GM20000 (cell line): ENCODE results near the gene FHIT.
"Not testable (repeated sequence)": the region's sequence is repeated elsewhere in the genome, so short reads cannot be mapped to it uniquely, and the experiment has no call there.

ENCODE experiments used
- DNase-seq: peaks from one replicate; pipeline ENCODE4 v3.0.0; 2012; ENCODE audit warnings: low spot score
- TF ChIP-seq, protein P1 (sequence below): IDR thresholded peaks from 2 replicates; pipeline ENCODE4 v1.5.1; 2012; ENCODE audit warnings: mild to moderate bottlenecking, control low read depth; ENCODE audit errors: extremely low read depth, missing control alignments

Gene FHIT

DNA sequence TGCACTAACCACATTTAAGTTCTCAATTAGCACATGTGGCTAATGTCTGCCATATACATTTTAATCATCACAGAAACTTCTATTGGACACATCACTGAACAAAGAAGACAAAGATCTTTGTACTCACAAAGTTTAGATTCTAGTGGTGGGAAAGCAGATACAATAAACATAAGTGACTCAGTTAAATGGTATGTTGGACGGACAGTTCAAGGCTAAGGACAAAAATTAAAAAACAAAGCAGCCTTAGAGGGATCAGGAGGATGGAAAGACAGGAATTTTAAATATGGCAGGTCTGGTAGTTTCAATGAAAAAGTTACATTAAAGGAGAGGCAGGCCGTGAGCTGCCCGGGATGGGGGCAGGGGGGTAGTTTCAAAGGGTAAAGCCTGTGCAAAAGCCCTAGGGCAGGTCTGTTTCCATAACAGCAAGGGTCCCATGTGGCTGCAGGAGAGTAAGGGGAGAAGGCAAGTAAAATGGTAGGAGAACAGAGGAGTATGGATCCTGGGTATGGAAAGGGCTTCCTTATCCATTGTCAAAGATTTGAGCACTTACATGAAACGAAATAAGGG lies 220.7 kb downstream of the FHIT start:
- no peak for DNase-seq
- TF ChIP-seq, protein P1, sequence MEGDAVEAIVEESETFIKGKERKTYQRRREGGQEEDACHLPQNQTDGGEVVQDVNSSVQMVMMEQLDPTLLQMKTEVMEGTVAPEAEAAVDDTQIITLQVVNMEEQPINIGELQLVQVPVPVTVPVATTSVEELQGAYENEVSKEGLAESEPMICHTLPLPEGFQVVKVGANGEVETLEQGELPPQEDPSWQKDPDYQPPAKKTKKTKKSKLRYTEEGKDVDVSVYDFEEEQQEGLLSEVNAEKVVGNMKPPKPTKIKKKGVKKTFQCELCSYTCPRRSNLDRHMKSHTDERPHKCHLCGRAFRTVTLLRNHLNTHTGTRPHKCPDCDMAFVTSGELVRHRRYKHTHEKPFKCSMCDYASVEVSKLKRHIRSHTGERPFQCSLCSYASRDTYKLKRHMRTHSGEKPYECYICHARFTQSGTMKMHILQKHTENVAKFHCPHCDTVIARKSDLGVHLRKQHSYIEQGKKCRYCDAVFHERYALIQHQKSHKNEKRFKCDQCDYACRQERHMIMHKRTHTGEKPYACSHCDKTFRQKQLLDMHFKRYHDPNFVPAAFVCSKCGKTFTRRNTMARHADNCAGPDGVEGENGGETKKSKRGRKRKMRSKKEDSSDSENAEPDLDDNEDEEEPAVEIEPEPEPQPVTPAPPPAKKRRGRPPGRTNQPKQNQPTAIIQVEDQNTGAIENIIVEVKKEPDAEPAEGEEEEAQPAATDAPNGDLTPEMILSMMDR, result no peak

GRCh38 chr3:61029194-61029593 lies 222.1 kb downstream of the FHIT start:
- TF ChIP-seq, protein P1, result no peak
- DNase-seq, result no peak

GRCh38 chr3:61018807-61019206 lies 232.4 kb downstream of the FHIT start:
- DNase-seq, result no peak
- TF ChIP-seq, protein P1, result no peak

- not testable (repeated sequence) for DNase-seq
Observed at GRCh38 chr3:61017028-61017427, 234.2 kb downstream of the FHIT start.

DNA sequence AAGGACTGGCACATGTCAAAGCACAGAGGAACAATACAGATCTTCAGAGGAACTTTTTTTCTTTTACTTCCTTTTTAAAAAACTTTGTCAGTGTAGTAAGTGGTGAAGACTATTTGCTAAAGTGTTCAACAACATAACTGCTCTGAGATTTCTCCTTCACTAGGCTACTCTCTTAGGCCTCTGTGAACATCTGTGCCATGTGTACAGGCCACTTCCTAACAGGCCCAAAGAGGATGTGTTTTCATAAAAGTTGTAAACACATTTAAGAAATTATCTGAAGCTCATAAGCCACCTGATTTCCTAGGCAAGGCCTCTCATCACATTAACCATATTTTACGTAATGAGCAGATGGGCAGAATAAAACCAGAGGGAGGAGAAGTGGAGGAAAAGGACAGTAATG lies 235.4 kb downstream of the FHIT start:
- TF ChIP-seq, protein P1, result no peak
- no peak for DNase-seq

DNA sequence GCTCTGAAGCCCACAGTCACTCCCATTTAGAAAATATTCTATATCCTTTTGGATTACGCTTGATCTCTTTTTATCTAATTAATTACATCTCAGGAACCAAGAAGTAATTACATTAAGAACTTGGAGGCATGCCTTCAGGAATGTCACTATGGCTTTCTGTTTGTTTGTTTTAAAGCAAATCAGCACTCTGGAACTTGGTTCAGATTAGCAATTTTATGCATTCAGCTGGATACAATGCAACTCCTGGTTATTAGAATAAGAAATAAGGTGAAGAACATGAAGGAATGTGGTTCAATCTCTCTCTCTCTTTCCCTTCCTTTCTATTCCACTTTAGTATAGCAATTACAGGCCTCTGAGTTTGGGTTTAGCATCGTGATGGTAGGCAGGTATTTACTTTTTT lies 235.8 kb downstream of the FHIT start:
- TF ChIP-seq, protein P1, result no peak

GRCh38 chr3:61008998-61009380 lies 242.3 kb downstream of the FHIT start:
- DNase-seq, result no peak
- TF ChIP-seq, protein P1, result no peak

More for the DNA sequence above, 235.8 kb downstream of the FHIT start:
- DNase-seq, result no peak

DNA sequence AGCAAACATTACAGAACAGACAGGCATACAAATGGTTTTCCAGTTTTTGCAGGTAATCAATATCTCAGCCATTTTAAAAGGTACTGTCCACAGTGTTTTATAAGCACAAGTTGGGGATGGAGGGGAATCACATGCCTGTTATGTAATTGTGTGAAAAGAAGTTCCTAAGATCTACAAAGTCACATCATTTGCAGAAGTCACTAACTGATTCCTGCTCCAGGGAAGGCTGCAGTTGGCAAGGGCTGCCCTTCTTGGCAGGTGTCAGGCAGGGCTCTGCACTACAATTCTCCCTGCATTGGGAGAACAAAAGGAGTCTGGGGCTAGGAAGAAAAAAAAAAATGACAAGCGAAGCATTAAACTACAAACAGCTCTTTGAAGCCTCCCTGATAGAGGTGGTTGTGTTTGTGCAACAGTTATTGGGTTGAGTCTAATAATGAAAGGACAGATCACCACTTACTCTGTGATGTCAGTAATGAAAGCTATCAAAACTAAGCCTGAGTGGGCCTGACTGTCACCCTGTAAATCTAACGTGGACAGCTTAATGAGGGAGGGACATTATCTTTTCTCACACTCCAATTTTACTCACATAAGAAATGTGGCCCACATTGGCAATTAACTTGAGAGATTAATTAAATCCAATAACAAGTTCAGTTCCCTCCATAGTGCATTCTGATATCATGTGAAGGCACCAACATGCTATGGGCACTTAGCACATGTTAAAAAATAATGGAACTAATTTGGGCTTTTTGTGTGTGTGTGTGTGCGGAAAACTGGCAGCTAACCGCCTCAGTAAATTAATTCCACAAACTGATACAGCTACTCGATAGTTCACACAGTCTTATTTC lies 242.9 kb downstream of the FHIT start:
- DNase-seq, result no peak
- TF ChIP-seq, protein P1, result no peak
